ENCODE data around the gene CFAP97. TPM values are rescaled to one million over a fixed set of nuclear protein-coding genes. Genes with fewer than 3 reads are reported as not detected.
A peak's percentile ranks its signal among the peaks of the same experiment; 100 is the strongest.

CFAP97 gene
- polyA plus RNA-seq, 1 donor from 2014 or later = 29.8 TPM

DNA sequence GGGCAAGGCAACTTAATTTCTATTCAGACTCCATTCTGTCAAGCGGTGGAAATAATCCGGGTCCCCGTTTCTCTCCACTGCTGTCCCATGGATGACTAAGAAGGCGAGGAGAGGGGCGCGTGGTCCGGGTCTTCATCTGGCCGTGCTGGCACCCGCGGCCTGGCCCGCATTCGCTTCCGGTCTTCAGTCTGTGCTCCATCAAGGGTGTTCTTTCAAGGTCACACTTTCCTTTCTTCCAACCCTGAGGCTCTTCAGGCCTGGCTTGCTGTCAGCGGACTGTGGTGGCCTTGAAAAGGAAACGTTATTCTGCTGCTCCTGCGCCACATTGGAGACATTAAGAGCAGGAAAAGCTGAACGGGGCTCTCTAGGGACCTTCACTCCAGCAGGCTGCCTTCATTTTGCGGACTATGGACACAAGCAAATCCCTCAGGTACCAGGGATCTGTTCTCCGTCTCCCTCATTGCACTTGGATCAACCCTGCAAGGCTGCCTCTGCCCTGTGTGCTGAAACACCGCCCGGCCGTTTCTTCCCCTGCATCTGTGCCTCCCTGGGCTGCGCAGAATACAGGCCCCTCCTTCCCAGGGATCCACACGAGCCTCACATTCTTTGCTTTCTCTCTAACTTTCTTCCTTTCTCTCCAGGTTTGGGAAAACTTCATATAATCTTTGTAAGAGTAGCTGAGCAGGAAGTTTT is 66.4 kb downstream of the CFAP97 start:
- Histone ChIP-seq H3K27ac (ENCODE audit: low read length) (no peak overlapping the region), H3K4me3 (ENCODE audit: low read length) (no peak overlapping the region), H2AFZ (ENCODE audit: low read depth, low read length) (no peak overlapping the region), H3K36me3 (ENCODE audit: insufficient read depth, low read length) (no peaks in the 10 kb centered on the region), H3F3A (ENCODE audit: insufficient read depth, low read length, poor library complexity, severe bottlenecking) (no peaks in the 10 kb centered on the region), H3K9ac (ENCODE audit: low read length) (no peak overlapping the region), H3K79me2 (replicated peaks; ENCODE audit: insufficient read depth, low read length) (no peaks in the 10 kb centered on the region), H3K4me2 (ENCODE audit: low read length) (no peak overlapping the region), H3K9me3 (ENCODE audit: low read length) (no peaks in the 10 kb centered on the region), H3K9me2 (ENCODE audit: insufficient read depth, low read length) (no peaks in the 10 kb centered on the region), H3K27me3 (ENCODE audit: insufficient read depth, low read depth, low read length) (no peaks in the 10 kb centered on the region), H4K20me1 (ENCODE audit: insufficient read depth) (no peaks in the 10 kb centered on the region)
- TF ChIP-seq POLR2AphosphoS5 (IDR thresholded peaks at IDR 0.05) (no peak), MXI1 (conservative IDR thresholded peaks at IDR 0.05; ENCODE audit: poor library complexity, severe bottlenecking) (no peak), EZH2 (IDR thresholded peaks at IDR 0.05; ENCODE audit: borderline replicate concordance, insufficient read depth, low read length, poor library complexity, severe bottlenecking) (no peak), TAF1 (IDR thresholded peaks at IDR 0.05; ENCODE audit: low read depth) (no peak), SMC3 (conservative IDR thresholded peaks at IDR 0.05; ENCODE audit: poor library complexity) (no peak), CTCF (IDR thresholded peaks at IDR 0.05; ENCODE audit: poor library complexity, severe bottlenecking) (no peak), RAD21 (conservative IDR thresholded peaks at IDR 0.05) (no peak)
- TF ChIP-seq, protein P1, sequence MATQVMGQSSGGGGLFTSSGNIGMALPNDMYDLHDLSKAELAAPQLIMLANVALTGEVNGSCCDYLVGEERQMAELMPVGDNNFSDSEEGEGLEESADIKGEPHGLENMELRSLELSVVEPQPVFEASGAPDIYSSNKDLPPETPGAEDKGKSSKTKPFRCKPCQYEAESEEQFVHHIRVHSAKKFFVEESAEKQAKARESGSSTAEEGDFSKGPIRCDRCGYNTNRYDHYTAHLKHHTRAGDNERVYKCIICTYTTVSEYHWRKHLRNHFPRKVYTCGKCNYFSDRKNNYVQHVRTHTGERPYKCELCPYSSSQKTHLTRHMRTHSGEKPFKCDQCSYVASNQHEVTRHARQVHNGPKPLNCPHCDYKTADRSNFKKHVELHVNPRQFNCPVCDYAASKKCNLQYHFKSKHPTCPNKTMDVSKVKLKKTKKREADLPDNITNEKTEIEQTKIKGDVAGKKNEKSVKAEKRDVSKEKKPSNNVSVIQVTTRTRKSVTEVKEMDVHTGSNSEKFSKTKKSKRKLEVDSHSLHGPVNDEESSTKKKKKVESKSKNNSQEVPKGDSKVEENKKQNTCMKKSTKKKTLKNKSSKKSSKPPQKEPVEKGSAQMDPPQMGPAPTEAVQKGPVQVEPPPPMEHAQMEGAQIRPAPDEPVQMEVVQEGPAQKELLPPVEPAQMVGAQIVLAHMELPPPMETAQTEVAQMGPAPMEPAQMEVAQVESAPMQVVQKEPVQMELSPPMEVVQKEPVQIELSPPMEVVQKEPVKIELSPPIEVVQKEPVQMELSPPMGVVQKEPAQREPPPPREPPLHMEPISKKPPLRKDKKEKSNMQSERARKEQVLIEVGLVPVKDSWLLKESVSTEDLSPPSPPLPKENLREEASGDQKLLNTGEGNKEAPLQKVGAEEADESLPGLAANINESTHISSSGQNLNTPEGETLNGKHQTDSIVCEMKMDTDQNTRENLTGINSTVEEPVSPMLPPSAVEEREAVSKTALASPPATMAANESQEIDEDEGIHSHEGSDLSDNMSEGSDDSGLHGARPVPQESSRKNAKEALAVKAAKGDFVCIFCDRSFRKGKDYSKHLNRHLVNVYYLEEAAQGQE (IDR thresholded peaks at IDR 0.05; ENCODE audit: borderline replicate concordance) = no peak

DNA sequence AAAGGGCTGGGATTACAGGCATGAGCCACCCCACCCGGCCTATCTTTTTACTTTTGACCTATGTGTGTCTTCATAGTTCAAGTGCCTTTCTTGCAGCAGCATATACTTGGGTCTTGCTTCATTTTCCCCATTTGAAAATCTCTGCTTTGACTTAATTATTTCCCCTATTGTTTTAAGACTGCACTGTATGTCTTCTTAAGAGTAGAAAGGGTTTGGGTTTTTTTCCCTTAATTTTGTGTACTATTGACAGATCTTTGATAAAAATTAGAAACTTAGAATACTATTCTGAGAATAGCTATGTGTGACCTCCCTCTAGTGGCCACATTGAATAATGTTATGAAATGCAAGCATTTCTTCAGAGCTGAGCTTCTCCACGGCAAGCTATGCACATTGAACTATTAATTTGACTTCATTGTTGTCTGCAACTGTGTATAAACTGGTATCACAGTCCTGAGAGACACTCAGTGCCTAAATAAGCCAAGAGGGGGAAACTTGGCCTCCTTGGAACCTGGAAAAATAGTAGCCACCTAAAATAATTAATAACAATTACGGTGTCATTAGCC is 69.4 kb downstream of the CFAP97 start:
- Histone ChIP-seq H4K20me1 (ENCODE audit: insufficient read depth) (no peaks in the 10 kb centered on the region), H3K4me2 (ENCODE audit: low read length) (no peak overlapping the region), H3K79me2 (replicated peaks; ENCODE audit: insufficient read depth, low read length) (no peaks in the 10 kb centered on the region), H3K36me3 (ENCODE audit: insufficient read depth, low read length) (no peaks in the 10 kb centered on the region), H3K4me3 (ENCODE audit: low read length) (no peak overlapping the region), H2AFZ (ENCODE audit: low read depth, low read length) (no peak overlapping the region), H3K27ac (ENCODE audit: low read length) (no peak overlapping the region), H3K27me3 (ENCODE audit: insufficient read depth, low read depth, low read length) (no peaks in the 10 kb centered on the region), H3F3A (ENCODE audit: insufficient read depth, low read length, poor library complexity, severe bottlenecking) (no peaks in the 10 kb centered on the region), H3K9ac (ENCODE audit: low read length) (no peak overlapping the region), H3K9me2 (ENCODE audit: insufficient read depth, low read length) (no peaks in the 10 kb centered on the region), H3K9me3 (ENCODE audit: low read length) (no peaks in the 10 kb centered on the region)
- TF ChIP-seq EZH2 (IDR thresholded peaks at IDR 0.05; ENCODE audit: borderline replicate concordance, insufficient read depth, low read length, poor library complexity, severe bottlenecking) (no peak), SMC3 (conservative IDR thresholded peaks at IDR 0.05; ENCODE audit: poor library complexity) (peak; percentile 79), RAD21 (conservative IDR thresholded peaks at IDR 0.05) (peak; percentile 80), CTCF (IDR thresholded peaks at IDR 0.05; ENCODE audit: poor library complexity, severe bottlenecking) (peak; percentile 86), MXI1 (conservative IDR thresholded peaks at IDR 0.05; ENCODE audit: poor library complexity, severe bottlenecking) (no peak)
- TF ChIP-seq, protein P1 (IDR thresholded peaks at IDR 0.05; ENCODE audit: borderline replicate concordance) = no peak
